GM19193 (cell line): ENCODE results near the gene PREX1.

Source experiments
- POLR2A ChIP-seq: IDR thresholded peaks from 4 replicates; pipeline ENCODE4 v1.6.1; 2011; ENCODE audit not compliant: insufficient read depth, insufficient read length; ENCODE audit errors: extremely low read depth

The PREX1 gene

DNA sequence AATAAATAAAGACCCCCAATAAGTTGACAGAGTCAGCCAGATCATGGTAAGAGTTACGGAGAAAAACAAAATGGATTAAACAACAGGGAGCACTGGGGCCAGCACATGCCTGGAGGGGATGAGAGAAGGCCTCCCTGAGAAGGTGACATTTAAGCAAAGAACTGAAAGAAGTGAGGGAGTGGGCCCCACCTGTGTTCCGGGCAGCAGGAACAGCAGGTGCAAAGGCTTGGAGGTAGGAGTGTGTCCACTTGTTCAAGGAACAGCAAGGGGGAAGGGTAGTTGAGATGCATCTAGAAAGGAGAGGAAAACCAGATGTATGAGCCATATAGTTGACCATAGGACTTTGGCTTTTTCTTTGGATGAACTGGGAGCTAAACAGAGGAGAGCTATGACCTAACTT, 7.6 kb upstream of the PREX1 start:
- no peak for TF ChIP-seq POLR2A

DNA sequence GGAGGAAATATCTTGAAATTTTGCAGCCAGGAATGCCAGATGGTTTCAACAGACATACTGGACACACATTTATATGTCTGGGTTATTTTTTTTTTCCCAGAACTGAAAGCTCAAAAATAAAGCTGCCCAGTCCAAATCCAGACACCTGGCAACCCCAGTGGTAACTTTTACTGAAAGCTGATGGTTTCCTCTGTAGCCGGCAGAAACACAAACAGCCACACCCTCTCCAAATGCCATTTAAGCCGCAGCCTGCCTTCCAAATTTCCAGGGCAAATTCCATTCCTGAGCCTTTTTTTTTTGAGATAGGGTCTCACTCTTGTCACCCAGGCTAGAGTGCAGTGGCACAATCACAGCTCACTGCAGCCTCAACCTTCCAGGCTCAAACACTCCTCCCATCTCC, 6.5 kb upstream of the PREX1 start:
- no peak for TF ChIP-seq POLR2A

DNA sequence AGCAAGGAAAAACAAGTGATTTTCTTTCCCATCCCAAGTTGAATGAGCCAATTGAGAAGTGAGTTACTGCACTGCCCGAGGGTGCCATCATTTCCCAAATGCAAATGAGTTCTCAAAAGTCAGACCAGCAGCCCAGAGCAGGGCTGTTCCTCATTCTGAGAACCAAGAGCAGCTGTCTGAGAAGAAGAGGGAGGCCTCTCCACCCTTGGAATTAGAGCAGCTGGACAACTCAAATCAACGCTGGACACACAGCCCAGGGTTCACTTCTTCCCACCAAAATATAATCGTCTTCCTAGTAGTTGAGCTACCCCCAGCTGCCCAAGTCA, 4.6 kb upstream of the PREX1 start:
- no peak for TF ChIP-seq POLR2A

DNA sequence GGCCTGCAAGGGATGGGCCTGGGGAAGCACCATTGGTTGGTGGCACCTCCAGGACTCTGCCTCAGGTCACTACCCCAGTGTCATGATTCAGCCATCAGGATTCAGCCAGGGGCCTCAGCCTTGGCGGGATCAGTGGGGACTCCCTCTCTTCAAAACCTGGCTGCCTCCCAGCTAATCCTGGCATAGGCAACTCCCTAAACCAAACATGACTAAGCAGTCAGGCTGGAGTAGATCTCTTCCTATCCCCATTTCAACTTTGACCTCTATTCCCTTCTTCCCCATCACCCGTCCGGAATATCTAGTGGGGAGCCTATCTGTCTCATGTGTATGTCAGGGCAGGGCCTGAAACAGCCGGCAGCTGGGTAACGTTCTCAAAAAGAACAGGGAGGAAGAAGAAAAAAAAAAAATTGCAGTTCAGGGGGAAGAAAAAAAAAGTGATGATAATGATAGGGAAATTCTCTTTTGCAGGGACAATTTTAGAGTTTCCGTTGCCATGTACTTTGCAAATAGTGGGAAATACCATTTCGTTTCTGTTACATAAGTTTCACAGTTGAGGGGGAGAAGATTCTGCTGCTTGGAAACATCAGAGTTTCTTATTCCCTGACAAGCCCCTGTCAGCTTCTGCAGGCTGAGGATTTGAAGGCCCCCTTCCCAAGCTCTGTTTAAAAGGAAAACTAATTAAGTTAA, 4.1 kb upstream of the PREX1 start:
- TF ChIP-seq POLR2A = no peak

DNA sequence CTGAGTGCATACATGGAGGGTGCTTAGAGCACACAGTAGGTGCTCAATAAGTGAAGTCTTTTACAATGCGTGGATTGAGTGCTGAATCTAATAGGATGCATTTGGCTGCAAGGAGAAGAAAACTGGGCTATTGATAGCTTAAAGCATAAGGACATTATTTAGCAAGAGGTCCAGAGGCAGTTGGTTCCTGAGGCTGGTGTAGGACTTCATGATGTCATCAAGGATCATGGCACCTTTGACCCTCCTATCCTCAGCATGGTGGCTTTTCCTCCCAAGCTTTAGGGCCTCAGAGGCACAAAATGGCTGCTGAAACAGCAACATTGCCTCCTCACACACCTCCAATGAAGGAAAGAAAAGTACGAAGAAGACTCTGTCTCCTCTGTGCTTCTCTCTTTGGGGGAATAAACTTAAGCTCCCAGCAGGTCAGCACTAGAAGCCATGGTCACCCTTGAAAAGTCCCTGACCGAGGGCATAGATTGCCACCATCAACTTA, 3.1 kb upstream of the PREX1 start:
- no peak for TF ChIP-seq POLR2A

DNA sequence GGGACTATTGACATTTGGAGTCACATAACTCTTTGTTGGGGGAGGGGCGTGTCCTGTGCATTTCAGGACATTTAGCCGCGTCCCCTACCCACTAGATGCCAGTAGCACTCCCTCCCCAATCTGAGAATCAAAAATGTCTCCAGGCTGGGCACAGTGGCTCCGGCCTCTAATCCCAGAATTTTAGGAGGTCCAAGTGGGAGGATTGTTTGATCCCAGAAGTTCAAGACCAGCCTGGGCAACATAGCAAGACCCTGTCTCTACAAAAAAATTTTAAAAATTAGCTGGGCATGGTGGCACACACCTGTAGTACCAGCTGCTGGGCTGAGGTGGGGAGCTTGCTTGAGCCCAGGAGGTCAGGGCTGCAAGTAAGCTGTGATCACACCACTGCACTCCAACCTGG, 2.1 kb upstream of the PREX1 start:
- no peak for TF ChIP-seq POLR2A

DNA sequence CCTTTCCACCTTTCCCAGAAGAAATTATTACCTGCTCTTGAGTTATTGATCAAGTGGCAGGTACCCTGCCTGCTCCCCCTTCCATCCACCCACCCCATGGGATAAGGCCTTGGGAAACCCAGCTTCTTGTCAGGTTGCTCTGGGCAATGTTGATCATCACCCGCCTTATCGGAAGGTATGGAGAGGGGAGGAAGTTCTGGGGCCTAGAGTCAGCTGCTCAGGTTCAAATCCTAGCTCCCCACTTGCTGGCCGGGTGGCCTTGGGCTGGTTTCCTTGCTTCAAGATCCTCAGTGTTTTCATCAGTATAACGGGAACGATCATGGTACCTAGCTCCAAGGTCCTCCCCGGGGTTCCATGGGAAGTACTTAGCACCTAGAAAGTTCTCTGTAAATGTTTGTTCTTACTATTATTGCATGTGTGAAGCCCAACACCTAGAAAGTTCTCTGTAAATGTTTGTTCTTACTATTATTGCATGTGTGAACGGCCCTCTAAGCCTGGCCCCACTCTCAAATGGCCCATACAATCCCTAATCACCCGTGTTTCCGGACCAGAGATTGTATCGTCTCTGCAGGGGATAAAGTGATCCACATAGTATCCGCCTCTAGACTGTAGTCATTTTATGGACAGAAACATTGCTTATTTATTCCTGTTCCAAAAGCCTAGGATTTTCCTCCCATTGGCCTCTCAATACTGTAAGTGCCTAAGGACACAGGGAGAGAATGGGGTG, 1.1 kb upstream of the PREX1 start:
- no peak for TF ChIP-seq POLR2A

DNA sequence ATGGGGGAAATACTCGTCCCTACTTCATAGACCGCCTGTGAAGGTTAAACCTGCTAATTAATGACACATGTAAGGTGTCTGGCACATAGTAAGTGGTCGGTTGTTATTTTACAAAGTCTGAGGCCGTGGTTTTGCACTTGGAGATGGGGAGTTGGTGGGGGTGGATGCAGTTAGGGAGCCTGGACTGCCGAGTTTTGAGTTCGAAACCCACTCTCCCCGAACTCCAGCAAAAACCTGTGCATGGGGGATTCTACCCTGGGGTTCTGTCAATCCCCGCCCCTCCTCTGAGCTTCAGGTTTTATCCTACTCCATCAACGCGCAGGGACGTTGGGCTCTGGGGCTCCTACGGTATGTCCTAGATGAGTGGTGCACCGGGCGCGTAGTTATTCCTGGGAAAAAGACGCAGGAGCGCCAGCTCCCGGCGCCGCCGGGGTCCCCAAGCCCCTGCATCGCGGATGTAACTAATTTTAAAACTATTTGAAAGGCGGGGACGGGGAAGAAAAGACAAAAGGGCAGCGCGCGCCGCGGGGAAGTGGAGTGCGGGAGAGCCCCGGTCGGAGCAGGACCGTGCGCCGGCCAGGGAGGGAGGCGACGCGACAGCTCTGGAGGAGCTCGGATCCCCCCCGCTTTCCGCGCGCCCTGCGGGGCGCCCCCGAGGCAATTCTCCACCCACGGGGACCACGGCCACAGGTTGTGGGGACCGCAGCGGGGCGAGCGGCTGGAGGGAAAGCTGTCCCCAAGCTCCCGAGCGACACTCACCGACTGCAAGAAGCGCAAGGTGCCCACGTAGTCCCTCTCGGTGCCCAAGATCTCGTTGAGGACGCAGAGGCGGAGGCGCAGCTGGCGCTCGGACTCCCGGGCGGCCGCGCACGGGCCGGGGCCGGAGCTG, 672 bp downstream of the PREX1 start:
- no peak for TF ChIP-seq POLR2A

DNA sequence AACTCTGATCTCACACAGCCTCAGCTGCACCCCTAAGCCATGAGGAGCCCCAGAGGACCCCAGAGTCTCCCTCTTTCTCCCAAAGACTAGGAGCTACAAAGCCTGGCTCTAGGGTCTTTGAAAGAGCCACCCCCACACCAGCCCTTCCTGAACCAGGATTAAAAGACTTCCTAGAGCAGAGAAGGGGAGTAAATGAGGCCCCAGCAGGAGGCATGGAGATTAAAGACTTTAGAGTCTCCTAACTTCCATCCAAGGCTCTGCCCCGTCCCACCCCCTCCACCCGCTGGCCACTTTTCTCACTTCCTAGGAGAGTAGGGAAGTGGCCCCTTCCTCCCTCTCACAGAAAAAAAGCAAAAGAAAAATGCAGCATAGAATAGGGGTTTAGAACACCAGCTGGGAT, 1.7 kb downstream of the PREX1 start:
- no peak for TF ChIP-seq POLR2A

DNA sequence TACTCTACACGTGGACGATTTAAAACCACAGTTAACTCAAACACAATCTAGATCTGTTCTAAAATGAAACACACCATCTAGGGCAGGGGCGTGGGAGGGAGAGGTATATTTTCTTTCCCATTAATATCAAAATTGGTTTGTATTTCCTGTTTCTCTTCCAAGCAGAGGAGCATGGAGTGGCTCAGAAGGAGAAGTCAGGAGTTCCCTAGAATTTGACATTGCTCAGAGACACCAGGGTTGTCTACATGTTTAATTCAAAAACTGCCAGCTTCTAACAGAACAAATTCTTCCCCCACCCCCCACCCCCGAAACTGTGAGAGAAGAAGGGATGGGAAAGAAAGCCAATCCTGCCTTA, 2.3 kb downstream of the PREX1 start:
- TF ChIP-seq POLR2A = no peak

DNA sequence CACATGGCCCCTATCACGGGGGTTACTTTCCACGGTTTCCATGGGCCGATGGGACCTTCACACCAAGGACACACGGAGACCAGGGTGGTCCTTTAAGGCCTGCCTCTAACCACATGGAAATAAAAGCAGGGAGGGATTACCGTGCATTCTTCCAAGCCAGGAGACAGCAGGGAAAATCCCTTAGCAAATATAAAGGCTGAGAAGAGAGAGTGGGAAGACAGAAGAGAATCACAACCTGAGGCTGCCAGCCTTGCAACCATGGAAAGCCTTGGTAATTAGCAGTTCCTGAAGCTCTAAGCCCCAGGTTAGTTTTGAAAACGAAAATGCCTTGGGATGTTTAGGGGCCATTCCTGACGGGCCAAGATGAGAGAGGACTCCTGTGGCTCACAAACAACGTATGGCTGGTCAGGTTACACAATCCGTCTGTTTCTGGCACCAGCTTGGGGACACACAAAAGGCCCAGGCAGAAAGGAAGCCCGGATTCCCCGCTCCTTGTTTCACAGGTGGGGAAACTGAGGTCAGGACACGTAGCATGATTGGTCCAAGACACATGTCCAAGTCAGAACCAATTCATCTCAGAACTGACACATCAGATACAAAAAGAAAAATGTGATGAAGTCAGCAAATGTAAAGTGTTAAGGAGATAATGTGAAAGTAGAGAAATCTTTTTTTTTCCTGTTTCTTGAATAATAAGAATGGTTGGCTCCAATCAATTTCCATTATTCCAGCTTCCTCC, 2.8 kb downstream of the PREX1 start:
- TF ChIP-seq POLR2A = peak; percentile 19

DNA sequence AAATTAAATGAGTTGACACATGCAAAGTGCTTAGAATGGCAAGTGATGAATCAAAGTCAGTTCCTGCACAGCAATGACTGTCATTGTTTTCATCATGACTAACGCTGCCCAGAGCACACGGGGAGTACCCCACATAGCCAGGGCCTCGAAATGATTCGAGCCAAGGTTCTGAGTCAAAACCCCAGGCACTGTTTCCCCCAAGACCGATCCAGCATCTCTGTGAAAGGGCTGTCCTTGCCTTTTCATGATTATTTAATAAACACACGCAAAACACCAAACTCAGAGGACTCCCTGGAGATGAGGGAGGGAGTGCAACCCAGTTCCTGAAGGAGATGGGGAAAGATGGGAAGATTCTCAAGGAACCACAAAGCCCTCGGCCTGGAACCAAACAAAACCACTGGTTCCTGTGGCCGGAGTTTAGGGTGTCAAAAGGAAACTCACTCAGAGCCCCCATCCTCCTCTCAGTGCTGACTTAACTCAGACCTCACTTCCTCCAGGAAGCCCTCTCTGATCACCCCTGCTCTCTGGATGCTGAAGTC, 3.8 kb downstream of the PREX1 start:
- no peak for TF ChIP-seq POLR2A

DNA sequence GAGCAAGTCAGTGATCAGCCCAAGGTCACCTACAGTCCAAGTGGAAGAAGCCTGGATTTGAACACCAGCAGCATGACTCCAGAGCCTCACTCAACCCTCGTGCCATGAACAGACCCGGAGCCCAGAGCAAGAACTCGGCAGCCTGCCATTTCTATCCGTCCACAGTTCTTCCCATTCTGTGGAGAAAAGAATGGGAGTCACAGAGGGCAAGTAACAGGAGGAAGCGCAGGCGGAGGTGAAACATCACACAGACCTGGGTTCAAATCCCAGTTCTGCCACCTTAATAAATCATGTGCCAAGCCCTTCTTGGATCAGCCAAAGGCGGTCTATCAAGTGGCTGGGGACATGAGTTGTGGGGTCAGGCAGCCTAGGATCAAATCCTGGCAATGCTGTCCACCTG, 4.3 kb downstream of the PREX1 start:
- no peak for TF ChIP-seq POLR2A

DNA sequence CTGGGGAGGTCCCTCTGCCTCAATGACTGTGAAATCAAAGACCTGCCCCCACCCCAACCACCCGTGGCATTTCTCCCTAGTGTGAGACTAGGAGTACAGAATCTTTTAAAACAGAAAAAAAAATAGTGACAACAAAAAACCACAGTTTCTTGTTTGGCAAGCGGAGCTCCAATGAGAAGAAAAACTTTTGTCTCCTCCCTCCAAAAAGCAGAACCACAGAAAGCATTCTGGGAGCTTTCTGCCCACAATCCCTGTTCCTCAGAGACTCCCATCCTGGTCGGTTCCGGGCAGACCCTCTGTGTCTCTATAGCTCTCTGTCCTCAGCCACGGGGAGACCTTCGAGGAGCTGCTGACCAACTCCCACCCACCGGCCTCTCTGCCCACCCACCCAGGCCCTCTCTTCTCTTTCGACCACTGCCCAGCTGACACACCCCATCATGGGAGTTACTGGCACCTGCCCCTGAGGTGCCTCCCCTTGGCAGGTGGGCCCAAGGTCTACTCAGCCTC, 4.9 kb downstream of the PREX1 start:
- no peak for TF ChIP-seq POLR2A

DNA sequence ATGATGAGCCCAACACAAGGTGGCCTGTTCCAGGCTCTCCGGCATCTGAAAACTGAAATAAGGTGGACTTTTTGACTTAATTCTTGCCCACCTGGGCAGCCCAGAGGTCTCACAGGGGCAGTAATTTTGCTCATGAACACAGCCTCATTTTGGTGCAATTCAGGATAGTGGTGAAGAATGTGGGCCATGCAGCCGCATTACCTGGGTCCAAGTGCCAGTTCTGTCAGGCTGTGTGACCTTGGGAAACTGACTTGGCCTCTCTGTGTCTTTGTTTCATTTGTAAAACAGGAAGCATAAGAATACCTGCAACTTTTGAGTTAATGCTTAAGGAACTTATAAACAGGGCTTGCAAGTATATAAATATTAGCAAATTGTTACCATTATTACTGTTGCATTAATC, 5.6 kb downstream of the PREX1 start:
- no peak for TF ChIP-seq POLR2A

DNA sequence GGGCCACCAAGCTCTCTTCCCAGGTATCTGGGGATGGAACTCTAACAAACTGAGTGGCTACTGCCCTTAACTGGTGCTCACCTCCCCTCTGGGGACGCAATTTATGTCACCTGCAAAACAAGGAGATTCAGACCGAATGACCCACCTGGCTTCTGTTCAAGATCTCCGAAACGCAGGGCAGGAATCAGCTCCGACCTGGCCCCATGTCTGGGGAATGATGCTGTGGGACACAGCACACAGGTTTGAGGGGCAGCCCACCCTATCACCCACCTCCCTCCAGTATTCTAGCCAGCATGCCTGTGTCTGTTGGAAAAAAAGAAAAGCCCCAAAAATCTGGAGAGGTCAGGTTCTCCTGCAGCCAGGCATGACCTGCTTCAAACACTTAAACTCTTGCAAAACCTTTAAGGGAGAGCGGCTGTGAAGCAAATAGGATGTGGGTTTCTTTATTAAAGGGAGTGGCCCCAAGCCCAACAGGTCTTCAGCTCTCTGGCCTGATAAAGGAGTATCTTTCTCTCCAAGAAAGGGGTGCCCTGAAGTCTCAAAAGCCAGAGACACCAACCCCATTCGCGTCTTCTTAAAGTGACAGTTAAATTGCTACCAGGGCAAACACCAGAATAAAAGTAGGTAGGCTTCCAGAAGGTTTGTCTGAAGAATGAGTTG, 6.4 kb downstream of the PREX1 start:
- TF ChIP-seq POLR2A = no peak
